Stimulated activated CD8-positive, alpha-beta memory T cell treated with anti-CD3 and anti-CD28 coated beads, Interleukin-7, amount 100 ng/mL, for 4 hours (primary cell): ENCODE results near the gene HSCB.
"Not testable (repeated sequence)": the region's sequence is repeated elsewhere in the genome, so short reads cannot be mapped to it uniquely, and the experiment has no call there.

ENCODE experiments used
- DNase-seq, 2 donors: peaks; one replicate each; pipeline ENCODE4 v3.0.0-alpha.2; 2020; ENCODE audit warnings: low read depth in 2 of 2

Gene HSCB

DNA sequence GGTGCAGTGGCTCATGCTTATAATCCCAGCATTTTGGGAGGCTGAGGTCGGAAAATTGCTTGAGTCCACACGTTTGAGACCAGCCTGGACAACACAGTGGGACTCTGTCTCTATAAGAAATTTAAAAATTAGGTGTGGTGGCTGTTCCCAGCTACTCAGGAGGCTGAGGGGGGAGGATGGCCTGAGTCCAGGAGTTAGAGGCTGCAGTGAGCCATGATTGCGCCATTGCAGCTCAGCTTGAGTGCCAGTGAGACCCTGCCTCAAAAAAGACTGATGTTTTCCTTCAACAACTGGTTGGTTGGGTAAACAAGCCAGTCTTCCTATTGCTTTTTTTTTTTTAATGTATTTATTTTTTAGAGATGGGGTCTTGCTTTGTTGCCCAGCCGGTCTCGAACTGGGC, 49.3 kb downstream of the HSCB start:
- DNase-seq: no peak

DNA sequence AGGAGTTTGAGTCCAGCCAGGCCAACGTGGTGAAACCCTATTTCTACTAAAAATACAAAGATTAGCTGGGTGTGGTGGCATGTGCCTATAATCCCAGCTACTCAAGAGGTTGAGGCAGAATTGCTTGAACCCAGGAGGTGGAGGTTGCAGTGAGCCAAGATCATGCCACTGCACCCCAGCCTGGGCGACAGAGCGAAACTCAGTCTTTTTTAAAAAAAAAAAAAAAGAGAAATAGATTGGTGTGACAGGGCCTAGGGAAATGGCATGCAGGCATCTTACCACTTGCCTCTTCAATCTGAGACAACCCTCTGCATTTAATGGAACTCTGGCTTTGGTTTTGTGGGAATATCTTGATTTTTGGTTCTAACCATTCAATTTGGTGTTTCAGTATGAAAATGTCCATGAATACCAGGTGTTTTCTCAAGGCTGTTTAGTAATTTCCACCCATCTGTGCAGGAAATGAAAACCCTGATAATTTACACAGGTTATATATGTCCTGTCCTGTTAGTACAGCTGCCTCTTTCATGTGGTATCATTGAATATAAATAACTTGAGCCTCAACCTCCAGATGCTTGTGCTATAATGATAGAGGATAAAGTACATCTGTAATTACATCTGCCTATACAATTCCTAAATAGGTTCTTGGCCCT, 50.1 kb downstream of the HSCB start:
- no peak for DNase-seq

DNA sequence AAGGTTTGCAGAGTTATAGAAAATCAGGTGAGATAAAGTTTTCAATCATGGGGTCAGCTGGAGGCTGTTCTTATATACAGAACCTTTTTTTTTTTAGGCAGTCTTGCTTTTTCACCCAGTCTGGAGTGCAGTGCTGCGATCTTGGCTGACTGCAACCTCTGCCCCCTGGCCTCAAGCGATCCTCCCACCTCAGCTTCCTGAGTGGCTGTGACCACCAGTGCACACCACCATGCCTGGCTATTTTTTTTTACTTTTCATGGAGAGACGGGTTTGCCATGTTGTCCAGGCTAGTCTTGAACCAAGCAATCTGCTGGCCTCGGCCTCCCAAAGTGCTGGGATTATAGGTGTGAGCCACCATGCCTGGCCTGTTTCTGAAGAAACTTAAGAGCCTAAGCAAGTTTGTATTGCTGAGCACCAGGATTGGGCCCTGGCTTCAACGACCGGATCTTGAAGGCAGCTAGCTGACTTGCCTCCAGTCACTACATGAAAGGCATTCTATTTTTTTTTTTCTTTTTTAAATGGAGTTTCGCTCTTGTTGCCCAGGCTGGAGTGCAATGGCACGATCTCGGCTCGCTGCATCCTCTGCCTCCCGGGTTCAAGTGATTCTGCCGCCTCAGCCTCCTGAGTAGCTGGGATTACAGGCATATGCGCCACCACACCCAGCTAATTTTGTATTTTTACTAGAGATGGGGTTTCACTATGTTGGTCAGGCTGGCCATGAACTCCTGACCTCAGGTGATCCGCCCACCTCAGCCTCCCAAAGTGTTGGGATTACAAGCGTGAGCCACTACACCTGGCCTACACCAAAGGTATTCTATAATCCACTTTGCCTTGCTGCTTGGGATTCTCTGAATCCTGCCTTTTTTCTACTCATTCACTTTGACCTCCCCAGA, 50.9 kb downstream of the HSCB start:
- DNase-seq: no peak

DNA sequence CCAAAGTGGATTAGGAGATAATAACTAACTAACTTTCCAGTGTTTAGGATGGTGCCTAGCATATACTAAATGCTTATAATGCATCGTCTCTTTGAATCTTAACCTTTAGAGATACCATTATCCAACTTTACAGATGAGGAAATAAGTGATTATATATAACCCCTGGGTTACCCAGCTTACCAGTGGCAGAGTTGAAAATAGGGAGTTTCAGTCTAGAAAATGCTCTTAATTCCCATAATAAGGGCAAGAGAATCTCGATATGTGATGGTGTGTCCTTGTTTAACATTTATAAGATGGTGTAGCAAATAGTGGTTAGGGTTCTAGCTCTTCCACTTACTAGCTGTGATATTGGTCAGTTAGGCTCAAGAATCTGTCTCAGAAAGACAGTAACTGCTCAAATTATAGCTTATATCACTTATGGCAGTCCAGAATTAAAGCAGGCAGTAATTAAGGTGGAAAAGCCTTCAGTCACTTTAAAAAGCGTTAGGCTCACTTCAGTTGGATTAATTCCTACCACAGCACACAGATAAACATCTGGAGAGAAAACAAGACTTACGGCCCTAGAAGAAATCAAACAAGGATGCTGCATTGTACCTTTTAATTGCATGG, 52.2 kb downstream of the HSCB start:
- no peak for DNase-seq

DNA sequence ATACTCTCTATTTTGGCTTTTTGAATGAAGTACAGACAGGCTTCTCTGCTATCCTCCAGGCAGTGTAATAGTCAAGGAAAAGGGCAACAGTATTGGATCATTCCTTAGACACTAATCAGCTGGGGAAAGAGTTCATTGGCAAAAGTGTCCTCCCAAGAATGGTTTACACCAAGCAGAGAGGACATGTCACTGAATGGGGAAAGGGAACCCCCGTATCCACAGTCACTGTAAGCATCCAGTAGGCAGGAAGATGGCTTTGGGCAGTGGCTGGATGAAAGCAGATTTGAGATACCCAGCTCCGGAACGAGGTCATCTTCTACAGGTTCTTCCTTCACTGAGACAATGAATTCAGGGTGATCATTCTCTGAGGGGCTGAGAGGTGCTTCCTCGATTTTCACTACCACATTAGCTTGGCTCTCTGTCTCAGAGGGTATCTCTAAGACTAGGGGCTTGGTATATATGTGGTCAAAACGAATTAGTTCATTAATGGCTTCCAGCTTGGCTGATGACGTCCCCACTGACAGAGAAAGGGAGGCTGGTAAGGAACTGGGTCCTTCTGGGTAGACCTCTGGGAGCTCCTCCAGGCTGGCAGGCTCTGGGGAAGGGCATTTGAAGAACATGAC, 53.3 kb downstream of the HSCB start:
- DNase-seq: no peak

DNA sequence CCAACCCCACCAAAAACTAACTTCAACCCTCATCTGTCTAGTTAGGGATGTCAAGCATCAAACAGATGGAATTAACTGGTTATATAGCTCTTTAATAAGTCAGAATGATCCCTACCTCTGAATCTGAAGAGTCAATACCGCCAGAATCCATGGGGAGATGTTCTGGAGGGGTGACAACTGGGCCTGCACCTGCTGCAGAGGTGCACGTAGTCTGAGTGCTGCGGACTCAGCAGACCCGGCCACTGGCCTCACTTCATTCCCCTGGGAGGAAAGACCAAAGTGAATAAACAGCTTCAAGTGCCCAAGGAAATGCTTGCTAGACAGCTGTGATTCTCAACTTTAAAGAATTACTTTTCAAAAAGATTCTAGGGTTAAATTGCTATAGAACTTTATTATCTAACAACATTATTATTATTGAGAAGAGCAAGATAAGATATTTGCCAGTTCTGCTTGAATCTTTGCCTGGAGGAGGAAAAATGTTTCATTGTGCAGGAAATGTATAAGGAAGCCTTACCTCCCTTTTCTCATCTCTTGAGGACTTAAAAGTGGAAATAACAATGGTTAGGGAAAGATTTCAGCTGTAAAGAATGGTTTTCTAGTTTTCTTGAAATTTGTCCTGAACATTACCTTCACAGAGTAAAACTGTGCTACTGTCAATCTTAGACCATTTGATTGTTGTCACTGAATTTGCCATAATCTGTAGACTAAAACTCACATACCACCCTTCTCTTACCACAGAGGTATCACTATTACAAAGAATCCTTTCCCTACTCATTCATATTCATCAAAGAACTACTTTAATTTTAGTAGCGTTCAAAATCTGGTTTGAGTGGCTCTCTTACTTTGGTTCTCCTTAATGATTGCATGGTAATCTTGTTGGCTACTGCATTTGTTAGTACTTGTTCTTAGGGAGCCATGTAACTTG, 54.4 kb downstream of the HSCB start:
- no peak for DNase-seq

DNA sequence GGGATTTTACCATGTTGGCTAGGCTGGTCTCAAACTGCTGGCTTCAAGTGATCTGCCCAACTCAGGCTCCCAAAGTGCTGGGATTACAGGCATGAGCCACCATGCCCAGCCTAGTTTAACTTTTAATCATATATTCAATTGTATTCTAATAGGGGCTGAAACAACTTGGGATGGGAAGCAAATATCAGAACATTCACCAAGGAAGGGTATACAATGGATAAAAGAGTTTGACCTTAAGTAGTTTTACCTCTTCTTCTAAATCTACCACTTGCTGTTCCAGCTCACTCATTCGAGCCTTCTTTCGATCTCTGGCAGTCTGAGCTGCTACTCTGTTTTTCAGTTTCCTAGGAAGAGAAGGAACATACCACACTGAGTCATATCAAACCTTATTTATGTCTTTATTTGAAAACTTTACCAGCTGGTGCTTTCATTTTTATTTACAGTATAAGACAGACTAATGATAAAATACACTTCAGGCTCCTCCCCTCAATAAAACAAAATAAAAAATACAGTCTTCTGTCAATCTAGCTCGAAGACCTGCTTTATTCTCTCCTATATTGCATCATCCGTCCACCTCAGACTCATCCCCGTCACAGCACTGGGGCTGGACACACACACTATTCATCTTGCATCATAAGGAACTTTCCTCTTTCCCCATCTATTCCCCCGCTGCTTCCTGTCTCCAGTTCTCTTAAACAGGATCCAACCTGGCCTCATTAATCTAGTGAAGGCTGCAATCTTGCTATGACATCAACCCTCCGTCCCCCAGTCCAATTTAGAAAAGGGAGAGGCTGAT, 57.2 kb downstream of the HSCB start:
- no peak for DNase-seq

DNA sequence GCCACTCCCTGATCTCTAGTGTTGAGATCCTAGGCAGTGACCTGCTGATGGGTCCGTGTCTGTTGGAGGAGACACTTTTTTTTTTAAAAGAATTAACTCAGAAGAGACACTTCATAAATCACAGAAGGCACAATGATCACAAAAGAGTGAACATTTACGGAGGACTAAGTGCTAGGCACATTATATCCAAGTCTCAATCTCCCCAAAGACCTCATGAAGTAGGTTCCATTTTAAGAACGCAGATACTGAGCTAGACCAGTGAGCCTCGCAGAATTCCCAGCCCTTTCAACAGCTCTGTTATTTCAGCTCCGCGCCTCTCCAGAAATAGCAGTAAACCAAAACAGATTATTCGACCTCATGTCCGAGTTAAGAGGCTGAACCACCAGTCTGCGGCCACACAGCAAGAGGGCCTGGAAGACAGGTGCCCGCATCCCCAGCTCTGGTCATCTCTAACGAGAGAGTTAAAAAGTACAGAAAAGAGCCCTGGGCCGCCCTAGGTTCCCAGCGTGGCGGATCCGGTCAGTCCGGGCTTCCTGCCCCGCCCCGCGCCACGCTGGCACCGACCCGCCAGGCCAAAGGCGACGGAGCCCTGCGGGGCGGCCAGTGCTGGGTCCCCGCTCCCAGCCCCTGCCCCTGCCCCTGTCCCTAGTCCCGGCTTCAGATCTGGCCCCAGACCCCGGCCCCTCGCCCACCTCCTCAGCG, 57.9 kb downstream of the HSCB start:
- DNase-seq: no peak

DNA sequence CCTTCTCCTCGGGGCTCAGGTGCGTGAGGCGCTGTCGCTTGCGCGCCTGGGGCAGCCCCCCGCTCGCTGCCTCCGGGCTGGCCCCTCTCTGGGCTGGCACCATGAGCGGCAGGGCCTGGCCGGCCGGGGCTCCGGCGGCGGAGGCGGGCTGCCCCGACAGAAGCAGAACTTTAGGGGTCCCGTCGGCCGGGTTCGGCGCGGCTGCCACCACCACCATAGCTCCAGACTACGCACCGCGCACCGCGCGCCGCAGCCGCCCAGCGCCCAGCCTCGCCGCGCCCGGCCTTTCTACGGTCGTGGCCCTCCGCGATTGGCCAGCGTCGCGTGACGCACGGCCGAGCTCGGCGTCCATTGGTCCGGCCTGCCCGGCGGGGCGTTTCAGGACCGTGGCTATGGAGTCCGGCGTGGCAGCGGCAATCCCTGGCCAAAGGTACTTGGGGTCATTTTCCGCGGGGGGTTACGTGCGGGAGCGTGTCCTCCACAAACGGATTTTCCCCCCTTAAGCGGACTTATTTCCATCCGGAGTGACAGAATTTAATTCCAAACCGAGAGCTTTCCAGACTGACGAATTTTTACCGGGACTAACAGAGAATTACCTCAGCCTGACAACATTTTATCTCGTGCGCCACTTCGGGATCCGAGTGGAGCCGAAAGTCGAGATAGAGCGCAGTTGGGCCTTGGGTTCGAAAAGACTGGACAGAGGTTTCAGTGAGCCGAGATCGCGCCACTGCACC, 58.6 kb downstream of the HSCB start, which contains the start of gene XBP1:
Gene XBP1 (minus strand): TSS at position 262 of the 734 bp plus-strand sequence.
- peak; percentile 70 to 86 for DNase-seq

DNA sequence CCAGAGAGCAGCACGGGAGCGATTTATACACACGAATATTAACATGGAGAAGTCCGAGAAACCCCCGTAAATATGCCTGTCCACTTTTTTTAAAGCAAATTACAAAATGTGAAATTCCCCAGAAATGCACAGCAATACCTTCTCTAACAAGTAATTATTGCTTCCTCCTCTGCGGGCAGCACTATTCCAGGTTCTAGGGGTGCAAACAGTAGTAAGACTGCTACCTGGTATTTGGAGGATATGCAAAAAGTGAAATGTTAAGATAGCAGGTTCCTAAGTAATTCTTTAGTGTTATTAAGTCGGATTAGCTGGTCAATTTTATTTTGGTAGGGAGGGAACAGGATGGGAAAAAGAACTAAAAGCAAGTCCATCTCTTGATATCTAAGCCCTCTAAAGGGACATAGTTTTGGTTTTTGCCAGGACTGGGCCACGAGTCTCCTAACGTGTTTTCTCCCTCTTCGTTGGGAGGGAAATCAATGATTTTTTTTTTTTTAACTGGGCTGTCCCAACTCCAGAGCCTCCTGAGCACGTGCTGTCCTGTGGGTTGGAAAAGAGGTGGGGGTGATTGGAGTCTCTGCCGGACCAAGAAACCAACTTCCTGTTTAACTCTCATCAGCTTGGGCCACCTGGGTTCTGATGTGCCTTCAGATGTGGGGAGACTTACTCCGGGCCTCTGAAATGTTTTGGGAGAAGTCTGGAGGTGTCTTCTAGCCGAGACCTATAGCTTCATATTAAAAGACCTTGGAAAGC, 60.2 kb downstream of the HSCB start:
- no peak for DNase-seq

DNA sequence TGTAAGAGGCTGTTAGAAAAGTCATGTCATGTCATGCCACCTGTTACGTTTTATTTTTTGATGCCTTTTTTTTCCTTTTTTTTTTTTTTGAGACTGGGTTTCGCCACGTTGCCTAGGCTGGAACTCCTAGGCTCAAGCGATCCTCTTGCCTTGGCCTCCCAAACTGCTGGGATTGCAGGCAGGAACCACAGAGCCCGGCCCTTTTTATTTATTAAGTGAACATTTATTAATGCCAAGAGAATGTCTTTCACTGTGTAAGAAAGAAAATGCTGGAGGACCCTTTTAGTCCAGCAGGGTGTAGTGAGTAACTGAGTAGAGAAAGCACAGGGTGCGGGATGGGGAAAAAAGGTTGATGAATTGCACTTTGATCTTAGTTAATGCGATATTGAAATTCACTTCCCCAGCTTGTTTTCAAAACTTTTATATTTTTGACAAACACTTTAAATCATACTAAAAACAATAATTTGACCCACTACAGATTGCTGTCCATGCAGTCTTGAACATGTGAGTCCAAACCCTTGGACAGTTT, 60.8 kb downstream of the HSCB start:
- DNase-seq: no peak

DNA sequence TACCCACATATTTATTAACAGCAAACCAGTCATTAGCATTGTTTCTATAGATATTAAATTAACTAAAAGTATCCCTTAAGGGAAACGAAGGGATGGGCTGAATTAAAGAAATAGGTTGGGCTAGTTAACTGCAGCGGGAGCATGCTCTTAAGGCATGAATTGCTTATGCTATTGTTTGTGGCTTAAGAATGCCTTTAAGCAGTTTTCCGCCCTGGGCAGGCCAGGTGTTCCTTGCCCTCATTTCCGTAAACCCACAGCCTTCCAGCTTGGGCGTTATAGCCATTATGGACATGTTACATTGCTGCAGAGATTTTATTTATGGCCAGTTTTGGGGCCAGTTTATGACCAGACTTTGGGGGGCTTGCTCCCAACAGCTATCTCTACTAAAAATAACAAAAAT, 63.6 kb downstream of the HSCB start:
- not testable (repeated sequence) for DNase-seq
